Epithelial cell of esophagus (primary cell): ENCODE results near the gene ZNRF4.
"Not testable (repeated sequence)": the region's sequence is repeated elsewhere in the genome, so short reads cannot be mapped to it uniquely, and the experiment has no call there.

Source experiments
- DNase-seq: peaks from one replicate; pipeline ENCODE4 v3.0.0; 2010; ENCODE audit warnings: low read depth
- H3K4me3 ChIP-seq: 2 replicates; pipeline ENCODE4 v1.5.1; 2011; ENCODE audit warnings: mild to moderate bottlenecking, low read length, control low read depth
- TF ChIP-seq, protein P1 (sequence below): IDR thresholded peaks from 2 replicates; pipeline ENCODE4 v1.5.1; 2011; ENCODE audit warnings: low read depth, mild to moderate bottlenecking, low read length, control low read depth, inconsistent platforms; ENCODE audit not compliant: insufficient read depth; ENCODE audit errors: missing control alignments

Gene ZNRF4

DNA sequence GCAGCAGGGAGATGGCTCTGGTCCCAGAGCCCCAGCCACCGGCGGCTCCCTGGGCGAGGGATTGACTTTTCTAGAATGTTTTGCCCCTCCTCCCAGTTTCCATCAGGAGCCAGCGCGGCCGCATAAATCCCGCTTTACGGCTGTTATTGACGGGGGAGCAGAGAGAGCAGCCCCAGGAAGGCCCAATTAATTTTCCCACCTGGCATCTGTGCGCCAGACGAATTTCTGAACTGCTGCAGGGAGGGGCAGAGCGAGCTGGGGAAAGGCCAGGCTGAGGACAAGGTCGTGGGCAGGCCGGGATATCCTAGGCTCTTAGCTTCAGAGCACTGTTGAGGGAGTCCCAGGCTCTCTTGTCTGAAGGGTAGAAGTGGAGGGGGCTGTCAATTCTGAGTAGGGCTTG, 24.7 kb downstream of the ZNRF4 start:
- no peak overlapping the region for H3K4me3 ChIP-seq
- no peak for DNase-seq
- TF ChIP-seq, protein P1, sequence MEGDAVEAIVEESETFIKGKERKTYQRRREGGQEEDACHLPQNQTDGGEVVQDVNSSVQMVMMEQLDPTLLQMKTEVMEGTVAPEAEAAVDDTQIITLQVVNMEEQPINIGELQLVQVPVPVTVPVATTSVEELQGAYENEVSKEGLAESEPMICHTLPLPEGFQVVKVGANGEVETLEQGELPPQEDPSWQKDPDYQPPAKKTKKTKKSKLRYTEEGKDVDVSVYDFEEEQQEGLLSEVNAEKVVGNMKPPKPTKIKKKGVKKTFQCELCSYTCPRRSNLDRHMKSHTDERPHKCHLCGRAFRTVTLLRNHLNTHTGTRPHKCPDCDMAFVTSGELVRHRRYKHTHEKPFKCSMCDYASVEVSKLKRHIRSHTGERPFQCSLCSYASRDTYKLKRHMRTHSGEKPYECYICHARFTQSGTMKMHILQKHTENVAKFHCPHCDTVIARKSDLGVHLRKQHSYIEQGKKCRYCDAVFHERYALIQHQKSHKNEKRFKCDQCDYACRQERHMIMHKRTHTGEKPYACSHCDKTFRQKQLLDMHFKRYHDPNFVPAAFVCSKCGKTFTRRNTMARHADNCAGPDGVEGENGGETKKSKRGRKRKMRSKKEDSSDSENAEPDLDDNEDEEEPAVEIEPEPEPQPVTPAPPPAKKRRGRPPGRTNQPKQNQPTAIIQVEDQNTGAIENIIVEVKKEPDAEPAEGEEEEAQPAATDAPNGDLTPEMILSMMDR: no peak

DNA sequence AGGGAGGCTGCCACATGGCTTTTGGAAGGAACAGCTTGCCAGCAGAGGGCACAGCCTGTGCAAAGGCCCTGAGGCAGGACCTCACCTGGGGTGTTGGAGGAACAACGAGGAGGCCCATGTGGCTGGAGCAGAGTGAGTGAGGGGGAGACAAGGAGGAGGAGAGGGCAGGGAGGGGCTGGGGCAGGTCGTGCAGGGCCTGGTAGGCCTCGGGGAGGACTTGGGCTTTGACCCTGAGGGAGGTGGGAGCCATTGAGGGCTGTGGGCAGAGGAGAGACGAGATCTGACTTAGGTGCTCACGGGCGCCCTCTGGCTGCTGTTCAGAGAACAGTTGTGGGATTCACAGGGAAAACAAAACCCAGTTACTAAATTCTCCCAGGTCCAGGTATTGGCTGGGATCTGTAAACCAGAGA, 25.2 kb downstream of the ZNRF4 start:
- TF ChIP-seq, protein P1: peak; percentile 51
- H3K4me3 ChIP-seq: no peak overlapping the region
- DNase-seq: peak; percentile 15

DNA sequence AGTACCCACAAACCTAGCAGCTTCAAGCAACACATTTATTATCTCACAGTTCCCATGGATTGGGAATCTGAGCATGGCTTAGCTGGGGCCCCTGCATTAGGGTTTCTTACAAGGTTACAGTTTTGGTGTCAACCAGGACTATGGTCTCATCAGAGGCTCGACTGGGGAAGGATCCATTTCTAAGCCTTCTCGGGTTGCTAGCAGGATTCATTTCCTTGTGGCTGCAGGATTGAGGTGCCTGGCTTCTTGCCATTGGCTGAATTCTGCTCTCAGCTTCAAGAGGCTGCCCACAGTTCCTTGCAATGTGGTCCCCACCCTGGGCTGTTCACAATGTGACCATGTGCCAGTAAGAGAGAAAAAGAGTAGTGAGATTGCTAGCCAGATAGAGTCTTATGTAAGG, 26.7 kb downstream of the ZNRF4 start:
- DNase-seq: no peak
- TF ChIP-seq, protein P1: no peak
- H3K4me3 ChIP-seq: no peak overlapping the region

DNA sequence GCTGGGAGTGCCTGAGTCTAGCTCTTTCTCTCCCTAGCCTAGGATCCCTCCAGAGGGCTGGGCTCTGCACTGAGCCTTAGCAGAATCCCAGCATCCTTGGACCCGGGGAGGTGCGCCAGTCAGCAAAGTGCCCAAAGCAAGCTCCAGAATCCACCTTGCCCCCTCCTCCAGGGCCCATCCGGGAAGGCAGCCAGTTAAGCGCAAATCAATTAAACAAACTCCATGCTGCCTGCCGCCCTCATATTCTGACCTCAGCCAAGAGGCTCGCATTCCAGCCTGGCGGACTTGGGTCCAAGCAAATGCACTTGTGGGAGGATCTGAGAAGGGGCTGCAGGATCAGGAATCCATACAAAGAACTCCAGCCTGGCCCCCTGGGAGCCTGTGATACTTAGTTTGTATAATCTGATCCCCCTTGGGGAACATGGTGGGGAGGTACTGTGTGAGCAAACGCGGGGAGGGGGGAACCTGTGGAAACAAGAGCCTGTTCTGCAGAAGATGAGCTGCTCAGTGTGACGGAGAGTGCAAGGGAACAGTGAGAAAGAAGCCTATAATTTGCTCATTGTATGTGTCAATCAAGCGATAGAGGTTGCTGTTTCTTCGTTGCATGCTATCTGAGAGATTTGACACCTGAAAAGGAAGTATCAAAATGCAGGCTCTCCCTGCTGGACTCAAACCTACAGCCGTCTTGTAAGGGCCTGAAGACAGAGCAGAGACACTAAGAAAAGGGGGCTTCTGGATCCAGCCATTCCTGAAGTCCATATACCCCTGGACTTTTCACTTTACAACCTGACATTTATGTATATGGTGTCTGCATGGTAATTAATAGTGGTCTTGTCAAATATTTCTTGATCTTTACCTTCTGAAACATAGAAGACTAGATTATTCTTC, 29.4 kb downstream of the ZNRF4 start:
- no peak overlapping the region for H3K4me3 ChIP-seq
- no peak for DNase-seq
- TF ChIP-seq, protein P1: no peak

DNA sequence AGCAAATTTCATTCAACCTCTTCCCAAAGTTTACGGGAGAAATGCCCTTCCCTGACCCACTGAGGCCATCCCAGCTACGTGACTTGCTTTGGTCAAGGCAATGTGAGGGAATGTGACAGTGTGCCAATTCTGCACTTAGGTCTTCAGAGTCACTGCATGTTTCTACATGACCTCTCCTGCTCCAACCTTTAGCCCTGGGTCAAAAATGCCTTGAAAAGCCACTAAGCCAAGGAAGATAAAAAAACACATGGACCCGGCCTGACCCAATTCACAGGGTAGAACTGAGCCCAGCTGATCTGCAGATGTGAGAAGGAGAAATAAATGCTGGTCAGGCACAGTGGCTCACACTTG, 30.0 kb downstream of the ZNRF4 start:
- no peak overlapping the region for H3K4me3 ChIP-seq
- TF ChIP-seq, protein P1: no peak
- no peak for DNase-seq

DNA sequence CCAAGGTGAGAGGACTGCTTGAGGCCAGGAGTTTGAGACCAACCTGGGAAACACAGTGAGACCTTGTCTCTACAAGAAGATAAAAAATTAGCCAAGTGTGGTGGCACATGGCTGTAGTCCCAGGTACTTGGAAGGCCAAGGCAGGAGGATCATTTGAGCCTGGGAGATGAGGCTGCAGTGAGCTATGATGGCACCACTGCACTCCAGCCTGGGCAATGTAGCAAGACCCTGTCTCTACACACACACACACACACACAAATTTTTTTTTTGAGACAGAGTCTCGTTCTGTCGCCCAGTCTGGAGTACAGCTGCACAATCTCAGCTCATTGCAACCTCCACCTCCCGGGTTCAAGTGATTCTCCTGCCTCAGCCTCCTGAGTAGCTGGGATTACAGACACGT, 30.4 kb downstream of the ZNRF4 start:
- not testable (repeated sequence) for DNase-seq, H3K4me3 ChIP-seq

DNA sequence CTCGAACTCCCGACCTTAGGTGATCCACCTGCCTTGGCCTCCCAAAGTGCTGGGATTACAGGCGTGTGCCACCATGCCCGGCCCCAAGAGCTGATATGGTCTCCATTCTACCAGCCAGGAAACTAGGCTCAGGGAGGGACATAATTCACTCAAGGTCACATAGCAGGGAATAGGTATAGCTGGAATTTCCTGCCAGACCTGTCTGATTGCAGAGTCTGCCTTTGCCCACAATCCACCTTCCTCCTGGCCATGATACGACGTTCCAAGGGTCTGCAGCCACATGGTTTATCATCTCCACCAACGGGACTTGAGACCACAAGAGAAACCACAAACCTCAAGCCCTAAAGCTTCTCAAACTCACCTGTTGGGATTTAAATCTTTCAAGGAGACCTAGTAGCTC, 32.0 kb downstream of the ZNRF4 start:
- TF ChIP-seq, protein P1: no peak
- no peak overlapping the region for H3K4me3 ChIP-seq
- peak; percentile 23 for DNase-seq

DNA sequence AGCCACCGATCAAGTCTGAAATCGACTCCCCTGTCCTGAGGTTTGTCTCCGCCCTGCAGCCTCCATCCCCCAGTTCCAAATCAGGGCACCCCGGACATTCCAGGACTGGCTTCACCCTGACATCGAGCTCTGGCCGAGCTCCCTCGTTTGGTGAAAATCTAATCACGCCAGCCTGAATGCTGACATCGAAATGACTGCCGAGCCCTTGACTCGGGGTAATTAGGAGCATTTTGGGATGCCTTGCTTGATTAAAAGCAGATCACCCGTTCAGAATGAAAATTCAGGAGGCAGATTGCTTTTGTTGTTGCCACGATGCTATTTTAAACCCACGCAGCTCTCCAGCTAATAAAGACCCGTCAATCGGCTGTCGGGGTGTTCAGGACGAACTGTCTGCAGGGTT, 34.3 kb downstream of the ZNRF4 start:
- H3K4me3 ChIP-seq: no peak overlapping the region
- DNase-seq: no peak
- TF ChIP-seq, protein P1: no peak
